Measurements from ENCODE around the gene PACSIN1.
A peak's percentile ranks its signal among the peaks of the same experiment; 100 is the strongest.

DNA sequence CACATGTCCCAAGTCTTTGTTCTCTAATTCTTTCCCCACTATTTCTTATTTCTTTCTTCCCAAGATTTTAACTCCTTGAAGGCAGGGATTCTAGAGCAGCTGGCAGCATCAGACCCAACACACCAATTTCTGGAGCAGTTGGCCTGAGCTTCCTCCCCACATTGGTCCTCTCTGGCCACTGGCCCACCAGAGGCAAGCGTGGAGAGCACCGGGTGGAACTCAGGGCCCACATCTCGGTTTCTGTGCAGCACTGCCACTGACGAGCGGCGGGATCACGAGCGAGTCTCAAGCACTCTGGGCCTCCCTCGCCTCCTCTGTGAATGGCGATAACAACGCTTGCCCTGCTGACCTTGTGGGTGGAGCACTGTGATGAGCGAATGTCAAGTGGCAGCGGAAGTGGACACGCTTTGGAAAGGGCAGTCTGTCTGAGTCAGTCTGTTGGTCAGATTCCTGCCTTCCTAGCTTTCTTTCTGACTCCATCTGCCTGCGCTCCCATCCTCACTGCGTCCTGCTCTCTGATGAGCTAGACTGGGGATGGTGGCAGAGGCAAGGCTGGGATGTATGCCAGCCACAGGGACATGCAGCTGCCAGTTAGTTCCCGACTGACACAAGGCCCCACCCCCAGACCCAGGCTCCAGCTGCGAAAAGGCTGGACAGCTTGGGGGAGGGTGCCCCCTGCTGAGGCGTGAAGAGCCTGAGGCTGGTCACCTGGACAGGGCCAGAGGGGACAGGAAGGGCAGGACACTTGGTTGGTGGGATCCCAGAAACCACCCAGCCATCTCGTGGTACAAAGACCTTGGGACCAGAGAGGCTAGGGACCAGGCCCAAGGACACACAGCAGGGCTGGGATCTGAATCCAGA lies 94.7 kb downstream of the PACSIN1 start:
- TF ChIP-seq POLR2A (IDR thresholded peaks at IDR 0.05) = no peak
- TF ChIP-seq, protein P1, sequence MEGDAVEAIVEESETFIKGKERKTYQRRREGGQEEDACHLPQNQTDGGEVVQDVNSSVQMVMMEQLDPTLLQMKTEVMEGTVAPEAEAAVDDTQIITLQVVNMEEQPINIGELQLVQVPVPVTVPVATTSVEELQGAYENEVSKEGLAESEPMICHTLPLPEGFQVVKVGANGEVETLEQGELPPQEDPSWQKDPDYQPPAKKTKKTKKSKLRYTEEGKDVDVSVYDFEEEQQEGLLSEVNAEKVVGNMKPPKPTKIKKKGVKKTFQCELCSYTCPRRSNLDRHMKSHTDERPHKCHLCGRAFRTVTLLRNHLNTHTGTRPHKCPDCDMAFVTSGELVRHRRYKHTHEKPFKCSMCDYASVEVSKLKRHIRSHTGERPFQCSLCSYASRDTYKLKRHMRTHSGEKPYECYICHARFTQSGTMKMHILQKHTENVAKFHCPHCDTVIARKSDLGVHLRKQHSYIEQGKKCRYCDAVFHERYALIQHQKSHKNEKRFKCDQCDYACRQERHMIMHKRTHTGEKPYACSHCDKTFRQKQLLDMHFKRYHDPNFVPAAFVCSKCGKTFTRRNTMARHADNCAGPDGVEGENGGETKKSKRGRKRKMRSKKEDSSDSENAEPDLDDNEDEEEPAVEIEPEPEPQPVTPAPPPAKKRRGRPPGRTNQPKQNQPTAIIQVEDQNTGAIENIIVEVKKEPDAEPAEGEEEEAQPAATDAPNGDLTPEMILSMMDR (IDR thresholded peaks at IDR 0.05) = peak in 1 of 7 experiments; percentile 24
- no peak for TF ChIP-seq EP300 (IDR thresholded peaks at IDR 0.05)
- peak in 2 of 3 donors; percentile 23 to 67 for TF ChIP-seq POLR2AphosphoS5 (IDR thresholded peaks at IDR 0.05)

Data from stomach (tissue), 4 donors.